GM19372 (cell line): ENCODE results near the gene CAMSAP1.

Experiments
- ATAC-seq: cut with Tn5 transposase; IDR thresholded peaks from one replicate; pipeline ENCODE4 v1.9.1; 2021; ENCODE audit warnings: mild to moderate bottlenecking, low read depth, moderate library complexity; ENCODE audit not compliant: unreplicated experiment

CAMSAP1 gene

DNA sequence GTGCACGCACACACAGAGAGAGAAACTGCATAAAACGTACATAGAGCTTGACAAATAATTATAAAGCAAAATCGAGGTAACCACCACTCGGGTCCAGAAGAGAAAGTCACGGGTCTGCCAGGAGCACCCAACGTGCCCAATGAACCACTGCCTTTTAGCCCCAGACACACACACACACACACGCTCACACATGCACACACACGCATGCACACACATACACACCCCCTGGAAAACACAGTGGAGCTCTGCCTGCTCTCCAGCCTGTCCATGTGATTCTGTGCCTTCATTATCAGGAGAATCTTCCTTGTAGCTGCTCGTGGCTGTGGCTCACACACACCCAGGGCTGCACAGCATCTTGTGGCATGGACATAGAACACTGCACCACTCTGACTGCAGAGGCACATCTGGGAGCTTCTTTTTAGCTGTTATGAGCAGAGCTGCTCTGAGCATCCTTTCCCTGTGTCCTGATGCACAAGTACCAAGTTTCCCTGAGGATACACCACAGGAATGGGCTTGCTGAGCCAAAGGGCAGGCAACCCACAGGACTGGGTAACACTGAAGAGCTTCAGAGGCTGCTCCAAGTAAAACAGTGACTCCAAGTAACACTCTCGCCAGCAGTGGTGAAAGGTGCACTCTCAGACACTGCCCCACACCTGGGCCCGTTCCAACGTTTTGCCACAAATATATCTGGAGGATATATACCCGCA is 58.9 kb downstream of the CAMSAP1 start:
- no peak for ATAC-seq

DNA sequence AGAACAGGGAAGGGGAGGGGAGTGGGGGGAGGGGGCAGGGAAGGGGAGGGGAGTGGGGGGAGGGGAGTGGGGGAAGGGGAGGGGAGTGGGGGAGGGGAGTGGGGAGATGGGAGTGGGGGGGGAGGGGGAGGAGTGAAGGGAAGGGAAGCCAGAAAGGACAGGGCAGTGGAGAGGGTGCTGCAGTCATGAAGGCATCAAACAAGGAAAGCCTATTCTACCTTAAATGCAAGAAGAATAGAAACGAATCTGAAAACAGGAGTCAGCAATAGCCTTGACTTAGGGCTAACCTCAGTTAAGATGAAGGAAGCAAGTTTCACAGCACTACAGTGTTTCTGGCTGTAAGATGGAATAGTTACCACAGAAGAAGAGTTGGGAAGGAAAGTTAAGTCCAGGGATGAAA is 59.5 kb downstream of the CAMSAP1 start:
- ATAC-seq: no peak

DNA sequence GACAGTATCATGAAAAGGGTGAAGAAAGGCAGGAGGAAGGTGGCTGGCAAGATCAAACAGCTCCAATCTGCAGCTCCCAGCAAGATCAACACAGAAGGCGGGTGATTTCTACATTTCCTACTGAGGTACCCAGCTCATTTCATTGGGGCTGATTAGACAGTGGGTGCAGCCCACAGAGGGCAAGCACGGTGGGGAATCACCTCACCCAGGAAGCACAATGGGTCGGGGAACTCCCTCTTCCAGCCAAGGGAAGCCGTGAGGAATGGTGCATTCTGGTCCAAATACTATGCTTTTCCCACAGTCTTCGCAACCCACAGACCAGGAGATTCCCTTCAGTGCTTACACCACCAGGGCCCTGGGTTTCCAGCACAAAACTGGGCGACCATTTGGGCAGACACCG is 66.8 kb downstream of the CAMSAP1 start:
- no peak for ATAC-seq

DNA sequence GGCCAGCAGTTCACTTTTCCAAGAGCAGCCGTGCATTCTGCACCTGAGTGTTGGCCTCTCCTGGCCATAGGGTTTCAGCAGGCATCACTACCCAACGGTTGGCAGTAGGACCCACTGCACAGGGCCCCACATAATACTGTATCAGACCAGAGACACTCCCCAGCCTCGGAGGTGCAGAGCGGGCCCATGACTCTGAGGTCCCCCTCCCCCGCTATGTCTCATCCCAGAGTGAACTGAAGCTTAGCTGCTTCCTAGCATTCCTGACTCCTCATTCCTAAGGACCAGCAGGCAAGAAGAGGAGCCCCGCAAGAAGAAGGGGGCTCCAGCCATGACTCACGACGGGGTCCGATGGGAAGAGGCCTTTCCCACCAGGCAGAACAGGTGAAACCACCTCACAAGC is 67.2 kb downstream of the CAMSAP1 start:
- no peak for ATAC-seq

DNA sequence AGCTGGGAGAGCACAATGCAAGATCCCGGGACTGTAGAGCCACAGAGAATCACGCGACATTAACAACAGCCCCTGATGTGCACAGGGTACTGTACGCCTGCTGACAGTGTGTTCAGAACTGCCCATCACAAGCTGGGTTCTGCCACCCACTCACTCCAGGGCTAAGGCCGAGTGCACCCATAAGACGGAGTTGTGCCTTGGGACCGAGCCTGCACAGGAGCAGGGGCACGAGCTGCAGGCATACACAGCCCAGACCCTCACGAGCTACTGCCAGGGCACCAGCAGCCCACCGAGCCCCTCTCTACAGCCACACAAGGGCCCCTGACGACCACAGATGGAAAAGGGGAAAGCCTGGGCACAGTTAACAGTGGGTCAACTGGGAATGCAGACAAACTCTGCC is 67.8 kb downstream of the CAMSAP1 start:
- no peak for ATAC-seq

DNA sequence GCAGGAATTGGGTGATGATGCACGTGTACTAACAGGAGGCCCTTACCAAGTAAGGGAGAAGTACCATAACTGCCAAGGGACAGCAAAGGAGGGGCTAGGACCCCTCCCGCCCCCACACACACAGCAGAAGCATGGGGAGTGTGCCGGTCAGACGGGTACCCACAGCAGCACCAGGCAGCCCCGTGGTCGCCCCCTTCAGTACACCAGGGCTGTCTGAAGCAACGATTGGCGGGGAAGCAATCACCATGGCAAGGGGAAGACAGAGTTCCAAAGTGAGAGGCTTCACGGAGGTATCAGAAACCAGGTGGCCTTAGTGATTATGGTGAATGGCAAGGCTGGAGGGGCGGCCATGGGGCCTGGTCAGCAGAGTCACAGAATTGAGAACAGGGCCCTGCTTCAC is 72.2 kb downstream of the CAMSAP1 start:
- no peak for ATAC-seq

DNA sequence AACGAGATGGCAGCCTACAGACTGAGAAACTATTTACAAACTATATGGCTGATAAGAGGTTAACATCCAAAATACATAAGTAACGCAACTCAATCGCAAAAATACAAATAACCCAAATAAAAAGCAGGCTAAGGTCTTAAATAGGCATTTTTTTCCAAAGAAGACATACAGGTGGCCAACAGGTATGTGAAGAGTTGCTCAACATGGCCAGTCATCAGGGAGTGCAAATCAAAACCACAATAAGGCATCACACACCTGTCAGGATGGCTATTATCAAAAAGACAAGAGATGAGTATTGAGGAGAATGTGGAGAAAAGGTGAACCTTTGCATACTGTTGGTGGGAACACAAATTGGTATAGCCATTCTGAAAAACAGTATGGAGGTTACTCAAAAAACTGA is 73.5 kb downstream of the CAMSAP1 start:
- no peak for ATAC-seq

DNA sequence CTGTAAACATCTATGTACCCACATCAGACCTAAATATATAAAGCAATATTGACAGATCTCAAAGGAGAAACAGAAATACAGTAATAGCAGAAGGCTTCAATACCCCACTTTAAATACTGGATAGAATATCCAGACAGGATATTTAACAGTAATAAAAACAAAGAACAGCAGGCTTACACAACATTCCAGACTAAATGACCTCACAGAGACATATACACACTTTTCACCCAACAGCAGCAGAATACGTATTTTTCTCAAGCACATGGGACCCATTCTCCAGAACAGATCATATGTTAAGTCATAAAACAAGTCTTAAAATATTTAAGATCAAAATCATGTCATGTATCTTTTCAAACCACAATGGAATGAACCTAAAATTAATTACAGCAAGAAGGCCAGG is 76.8 kb downstream of the CAMSAP1 start:
- ATAC-seq: no peak

DNA sequence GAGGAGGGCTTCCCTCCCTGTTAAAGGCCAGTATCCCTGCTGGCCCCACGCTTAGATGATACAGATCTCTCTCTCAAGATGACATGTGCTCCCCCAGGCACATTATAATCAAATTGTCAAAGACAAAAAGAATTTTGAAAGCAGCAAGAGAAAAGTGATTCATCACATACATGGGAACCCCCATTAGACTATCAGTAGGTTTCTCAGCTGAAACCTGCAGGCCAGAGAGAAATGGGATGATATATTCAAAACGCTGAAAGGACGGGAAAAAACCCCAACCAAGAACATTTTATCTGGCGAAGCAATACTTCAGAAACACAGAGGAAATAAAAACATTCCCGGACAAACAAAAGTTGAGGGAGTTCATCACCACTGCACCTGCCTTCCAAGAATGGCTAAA is 78.7 kb downstream of the CAMSAP1 start:
- ATAC-seq: no peak

DNA sequence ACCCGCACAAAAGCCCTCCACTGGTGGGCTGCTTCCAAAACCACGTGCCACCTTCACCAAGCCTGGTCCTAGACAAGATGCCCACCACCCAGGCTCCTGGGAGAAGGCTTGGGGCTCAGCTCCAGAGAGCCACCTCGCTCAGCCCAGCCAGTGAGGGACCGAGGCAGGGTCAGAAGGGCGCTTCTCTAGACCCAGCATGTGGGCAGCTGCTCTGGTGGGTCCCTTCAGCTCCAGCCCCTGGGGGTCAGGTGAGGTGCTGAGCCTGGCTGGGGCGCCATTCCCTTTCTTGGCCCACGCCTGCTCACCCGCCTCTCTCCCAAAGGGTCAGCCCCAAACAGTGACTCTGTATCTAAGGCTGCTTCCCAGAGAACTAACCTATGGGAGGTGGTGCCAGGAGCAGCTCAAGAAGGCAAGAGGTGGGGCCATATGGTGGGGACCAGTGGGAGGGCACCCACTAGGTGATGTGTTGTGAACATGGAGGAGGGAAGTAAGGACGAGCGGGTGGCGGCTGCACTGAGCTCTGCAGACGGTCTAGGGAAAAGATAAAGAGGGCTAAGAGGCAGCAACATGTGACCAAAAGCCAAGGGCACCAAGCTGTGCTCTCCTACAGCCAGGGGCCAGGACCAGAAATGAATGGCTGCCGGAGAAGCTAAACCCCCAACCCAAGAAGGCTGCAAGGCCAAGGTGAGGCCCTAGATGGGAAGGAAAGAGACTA is 79.3 kb downstream of the CAMSAP1 start:
- ATAC-seq: no peak

DNA sequence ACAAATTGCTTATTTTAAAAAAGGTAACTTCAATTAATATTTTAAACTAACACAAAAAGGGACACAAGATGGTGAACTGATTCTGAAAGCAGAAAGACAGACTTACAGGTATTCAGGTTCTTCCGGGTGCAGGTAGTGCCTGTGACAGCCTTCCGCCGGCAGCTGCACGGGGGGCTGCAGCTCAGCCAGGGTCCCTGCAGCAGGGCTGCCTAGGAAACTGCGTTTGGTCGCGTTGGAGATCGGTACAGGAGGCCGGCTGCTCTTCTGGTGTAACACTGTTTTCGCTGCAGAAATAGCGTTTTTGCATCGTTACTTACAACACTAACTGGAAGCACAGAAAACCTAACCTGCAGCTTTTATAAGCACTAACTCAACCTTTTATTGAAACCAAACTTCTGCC is 80.0 kb downstream of the CAMSAP1 start:
- ATAC-seq: no peak

DNA sequence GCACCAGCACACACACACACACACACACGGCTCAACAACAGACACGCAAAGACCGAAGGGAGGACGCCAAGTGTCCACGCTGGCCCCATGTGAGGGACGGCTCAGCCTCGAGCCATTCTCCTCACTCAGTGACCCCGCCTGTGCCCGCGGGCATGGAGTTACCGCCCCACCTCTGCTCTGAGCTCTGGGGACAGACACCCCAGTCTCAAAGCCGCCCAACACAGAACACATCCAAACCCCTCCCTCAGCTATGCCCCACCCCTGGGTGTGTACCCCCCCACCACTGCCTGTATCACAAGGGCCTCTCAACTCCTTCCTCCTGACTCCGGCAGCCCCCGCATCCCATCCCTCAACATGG is 81.2 kb downstream of the CAMSAP1 start:
- no peak for ATAC-seq

DNA sequence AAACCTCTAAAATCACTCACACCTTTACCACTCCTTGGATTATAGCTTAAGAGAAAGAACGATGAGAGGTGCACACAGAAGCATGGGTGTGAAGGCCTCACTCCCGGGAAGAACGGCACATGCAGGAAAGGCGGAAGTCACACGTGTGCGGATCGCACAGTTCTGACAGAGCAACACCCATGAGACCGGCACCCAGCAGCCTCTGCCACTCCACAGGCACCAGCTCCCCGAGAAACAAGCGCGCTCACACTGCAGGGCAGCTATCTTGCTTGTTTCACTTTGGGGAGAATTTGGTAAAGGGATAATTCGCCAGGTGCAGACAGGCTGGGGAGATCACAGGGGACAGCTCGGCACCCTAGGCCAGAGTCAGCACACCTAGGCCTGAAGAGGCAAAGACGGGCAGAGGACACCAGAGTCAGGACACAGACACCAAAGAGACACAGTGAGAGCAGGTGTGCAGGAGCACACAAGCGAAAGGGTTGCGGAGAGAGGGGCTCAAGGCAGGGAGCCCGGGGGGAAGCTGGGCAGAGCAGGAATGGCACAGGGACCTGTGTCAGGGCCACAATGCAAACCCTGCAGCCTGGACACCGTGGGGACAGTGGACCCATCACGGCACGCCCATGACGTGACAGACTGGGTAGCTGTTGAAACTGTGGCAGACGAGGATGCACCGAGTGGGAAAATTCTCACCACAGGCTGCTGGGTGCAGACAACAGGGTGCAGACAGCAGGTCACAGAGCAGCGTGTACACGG is 81.7 kb downstream of the CAMSAP1 start:
- no peak for ATAC-seq

DNA sequence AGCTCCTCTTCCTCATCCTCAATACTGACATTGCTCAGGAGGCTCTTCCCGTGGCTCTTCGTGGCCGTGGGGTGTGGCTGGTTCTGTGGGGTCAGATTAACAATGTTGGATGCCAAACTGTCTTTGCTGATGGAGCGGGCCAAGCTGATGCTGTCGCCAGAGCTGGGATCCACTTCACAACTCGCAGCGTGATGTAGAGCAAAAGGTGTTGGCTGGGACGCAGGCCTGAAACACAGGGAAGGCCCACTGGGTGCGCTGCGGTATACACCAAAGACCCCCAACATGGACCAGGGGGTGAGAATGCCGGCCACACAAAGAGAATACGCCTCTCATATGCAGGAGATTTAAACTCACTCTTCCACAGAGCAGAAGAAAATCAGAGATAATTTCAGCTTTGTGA is 84.3 kb downstream of the CAMSAP1 start:
- no peak for ATAC-seq

DNA sequence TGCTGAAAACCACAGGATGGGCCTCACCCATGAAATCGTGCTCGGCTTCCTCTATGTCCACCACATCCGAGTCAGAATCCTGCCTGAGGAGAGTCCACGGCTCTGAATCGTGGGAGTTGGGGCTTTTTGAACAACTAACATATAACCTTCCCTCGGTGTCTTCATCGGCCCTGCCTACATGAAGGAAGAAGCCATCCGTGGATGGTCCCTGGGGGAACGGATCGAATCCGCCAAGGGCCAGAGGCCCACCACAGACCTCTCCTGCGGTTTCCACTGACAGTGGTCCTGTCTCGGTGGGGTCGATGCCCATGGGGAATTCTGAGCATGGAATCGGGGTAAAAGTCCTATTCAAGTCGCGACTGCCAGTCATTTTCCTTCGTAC is 85.0 kb downstream of the CAMSAP1 start:
- ATAC-seq: no peak

DNA sequence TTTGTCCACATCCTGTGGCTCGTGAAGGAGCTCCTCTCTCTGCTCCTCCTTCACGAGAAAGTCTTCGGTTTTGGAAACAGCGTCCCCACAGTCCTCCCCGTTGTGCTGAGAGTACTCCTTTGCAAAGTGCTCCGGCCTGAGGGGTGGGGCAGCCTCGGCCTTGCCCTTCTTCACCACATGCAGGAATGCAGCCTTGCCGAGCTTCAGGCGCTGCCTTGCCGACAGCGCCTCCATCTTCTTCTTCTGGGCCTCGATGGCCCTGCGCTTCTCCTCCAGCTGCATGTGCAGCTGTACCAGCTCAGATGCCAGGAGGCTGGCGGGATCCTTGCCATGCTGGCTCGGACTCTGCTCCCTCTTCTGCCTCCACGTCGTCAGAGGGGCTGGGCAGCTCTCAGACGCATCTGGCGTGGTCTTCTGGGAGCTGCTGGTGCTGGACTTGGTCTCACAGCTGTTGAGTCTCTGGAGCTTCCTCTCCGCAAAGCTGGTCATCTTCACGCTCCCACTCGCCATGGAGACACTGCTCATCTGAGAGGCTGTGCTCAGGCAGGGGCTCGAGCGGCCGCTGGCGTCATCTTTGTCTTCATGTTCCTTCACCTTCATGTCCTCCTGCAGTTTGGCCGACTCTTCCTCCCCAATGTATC is 85.5 kb downstream of the CAMSAP1 start:
- no peak for ATAC-seq

DNA sequence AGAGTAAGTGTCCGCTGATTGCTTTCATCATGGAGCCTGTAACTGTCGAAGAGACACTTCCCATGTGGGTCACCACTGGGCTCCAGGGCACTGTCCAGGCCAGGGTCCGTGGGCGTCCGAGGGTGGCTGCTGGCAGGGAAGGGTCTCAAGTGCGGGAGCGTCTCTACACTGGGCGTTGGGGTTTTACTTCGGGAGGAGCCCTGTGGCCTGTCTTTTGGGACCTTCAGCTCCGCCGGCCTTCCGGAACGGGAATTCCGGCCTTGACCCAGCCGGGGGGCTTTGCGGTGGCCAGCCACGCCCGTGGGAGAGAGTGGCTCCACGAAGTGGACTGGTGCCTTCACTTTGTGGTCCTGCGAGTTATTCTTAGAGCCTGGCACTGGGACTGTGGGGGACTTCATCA is 86.2 kb downstream of the CAMSAP1 start:
- no peak for ATAC-seq

DNA sequence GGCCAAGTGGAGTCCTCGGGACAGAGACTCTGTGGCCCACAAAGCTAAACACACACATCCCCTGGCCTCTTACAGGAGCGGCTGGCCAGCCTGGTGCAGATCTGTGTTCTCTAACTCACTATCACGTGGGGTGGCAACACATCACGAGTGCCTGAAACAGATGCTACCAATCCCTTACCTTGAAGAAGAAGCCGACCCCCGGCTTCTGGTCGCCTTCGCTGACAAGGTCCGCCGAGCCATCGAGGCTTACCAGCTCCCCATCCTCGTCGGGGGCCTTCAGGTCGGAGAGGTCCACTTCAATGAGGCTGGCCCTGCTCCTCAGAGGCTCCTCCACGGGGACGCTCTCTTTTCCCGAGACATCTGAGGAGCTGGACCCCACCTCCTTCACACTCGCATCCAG is 86.7 kb downstream of the CAMSAP1 start:
- no peak for ATAC-seq

DNA sequence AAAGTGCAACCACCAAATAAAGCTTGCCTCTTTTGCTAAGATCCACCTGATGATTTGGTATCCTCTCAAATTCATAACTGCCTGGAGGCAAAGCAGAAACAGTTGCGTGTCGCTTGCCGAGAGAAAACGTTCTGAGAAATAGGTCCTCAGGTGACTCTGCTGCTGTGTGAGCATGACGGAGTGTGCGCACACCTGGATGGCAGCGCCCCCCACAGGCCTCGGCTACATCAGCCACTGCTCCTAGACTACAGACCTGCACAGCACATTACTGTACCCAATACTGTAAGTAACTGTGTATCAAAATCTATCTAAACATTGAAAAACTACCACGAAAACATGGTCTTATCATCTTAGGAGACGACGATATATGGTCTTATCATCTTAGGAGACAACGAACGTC is 87.4 kb downstream of the CAMSAP1 start:
- ATAC-seq: no peak

DNA sequence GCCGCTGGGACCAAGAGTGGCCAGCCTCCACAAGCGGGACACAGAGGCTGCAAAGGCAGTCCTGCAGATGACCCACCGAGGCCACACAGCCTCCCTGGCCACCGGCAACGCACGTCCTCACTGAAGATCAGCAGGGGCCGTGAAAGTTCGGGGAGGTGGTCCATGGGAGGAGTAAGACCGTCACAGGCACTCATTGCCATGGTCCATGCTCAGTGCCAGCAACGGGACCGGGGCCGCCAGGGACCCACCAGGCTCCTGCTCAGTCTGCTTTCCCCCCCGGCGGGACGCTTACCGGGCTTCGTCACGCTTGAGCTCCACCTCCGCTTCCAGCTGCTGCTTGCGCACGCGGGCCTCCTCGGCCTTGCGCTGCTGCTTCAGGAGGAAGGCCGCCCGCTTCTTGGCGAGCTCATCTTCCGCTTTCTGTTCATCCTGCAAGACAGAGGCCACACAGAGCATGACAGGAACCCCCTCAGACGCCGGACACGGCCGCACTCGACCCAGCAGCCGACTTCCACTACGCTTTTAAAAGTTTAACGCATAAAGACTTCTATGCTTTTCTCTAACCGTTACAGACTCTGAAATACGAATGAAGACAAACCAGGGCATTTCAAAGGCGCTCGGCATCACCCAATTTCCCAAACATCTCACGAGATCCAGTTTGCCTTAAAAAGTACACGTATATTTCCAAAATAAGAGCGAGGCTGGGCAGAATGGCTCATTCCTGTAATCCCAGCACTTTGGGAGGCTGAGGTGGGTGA is 88.4 kb downstream of the CAMSAP1 start:
- no peak for ATAC-seq
